ENCODE measurements around the gene LPAR5.

The LPAR5 gene

DNA sequence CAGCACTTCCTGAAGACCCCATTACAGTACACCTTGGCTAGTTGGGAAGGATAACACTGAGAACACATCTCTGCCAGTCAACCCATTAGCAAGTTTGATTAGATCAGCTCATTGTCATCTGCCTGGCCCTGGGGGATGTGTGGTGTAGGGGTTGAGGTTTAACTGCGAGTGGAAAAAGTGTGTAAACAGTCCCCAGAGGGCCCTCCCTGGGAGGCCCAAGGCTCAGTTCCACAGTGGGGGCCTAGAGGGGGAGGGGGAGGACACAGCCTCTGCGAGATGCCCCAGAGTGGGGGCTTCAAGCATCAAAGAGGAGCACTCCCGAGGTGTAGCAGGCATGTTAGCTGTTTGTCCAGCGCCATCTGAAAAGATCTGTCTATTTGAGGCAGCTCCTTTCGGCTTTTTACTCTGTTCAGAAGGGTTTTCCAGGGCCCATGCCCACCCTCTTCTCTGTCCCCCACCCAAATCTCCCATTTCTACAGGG is 344 bp downstream of the LPAR5 start (continued):
- TF ChIP-seq SETDB1 (IDR thresholded peaks at IDR 0.05; ENCODE audit: insufficient read length, low read length) (no peak), SP3 (tag by site-specific recombination; IDR thresholded peaks at IDR 0.05) (no peak), GLIS1 (tag by site-specific recombination; IDR thresholded peaks at IDR 0.05) (peak; percentile 100), TRIM28 (IDR thresholded peaks at IDR 0.05; ENCODE audit: borderline replicate concordance, low read length) (no peak), SP2 (tag by site-specific recombination; IDR thresholded peaks at IDR 0.05) (no peak), ZNF341 (tag by site-specific recombination; IDR thresholded peaks at IDR 0.05; ENCODE audit: low read depth) (no peak), HOXC10 (CRISPR knock-in tag; IDR thresholded peaks at IDR 0.05) (no peak), ZNF37A (tag by site-specific recombination; IDR thresholded peaks at IDR 0.05) (no peak), OVOL3 (tag by site-specific recombination; IDR thresholded peaks at IDR 0.05) (no peak), ZNF426 (tag by site-specific recombination; IDR thresholded peaks at IDR 0.05) (no peak), ZBTB20 (tag by site-specific recombination; IDR thresholded peaks at IDR 0.05) (peak; percentile 39; the same call in 1 of the 2 replicates), ZBTB8A (tag by site-specific recombination; IDR thresholded peaks at IDR 0.05) (no peak), ZNF624 (tag by site-specific recombination; IDR thresholded peaks at IDR 0.05) (no peak)
- TF ChIP-seq, protein P1, sequence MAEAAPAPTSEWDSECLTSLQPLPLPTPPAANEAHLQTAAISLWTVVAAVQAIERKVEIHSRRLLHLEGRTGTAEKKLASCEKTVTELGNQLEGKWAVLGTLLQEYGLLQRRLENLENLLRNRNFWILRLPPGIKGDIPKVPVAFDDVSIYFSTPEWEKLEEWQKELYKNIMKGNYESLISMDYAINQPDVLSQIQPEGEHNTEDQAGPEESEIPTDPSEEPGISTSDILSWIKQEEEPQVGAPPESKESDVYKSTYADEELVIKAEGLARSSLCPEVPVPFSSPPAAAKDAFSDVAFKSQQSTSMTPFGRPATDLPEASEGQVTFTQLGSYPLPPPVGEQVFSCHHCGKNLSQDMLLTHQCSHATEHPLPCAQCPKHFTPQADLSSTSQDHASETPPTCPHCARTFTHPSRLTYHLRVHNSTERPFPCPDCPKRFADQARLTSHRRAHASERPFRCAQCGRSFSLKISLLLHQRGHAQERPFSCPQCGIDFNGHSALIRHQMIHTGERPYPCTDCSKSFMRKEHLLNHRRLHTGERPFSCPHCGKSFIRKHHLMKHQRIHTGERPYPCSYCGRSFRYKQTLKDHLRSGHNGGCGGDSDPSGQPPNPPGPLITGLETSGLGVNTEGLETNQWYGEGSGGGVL (tag by site-specific recombination; IDR thresholded peaks at IDR 0.05) = peak; percentile 81
- TF ChIP-seq, protein P2, sequence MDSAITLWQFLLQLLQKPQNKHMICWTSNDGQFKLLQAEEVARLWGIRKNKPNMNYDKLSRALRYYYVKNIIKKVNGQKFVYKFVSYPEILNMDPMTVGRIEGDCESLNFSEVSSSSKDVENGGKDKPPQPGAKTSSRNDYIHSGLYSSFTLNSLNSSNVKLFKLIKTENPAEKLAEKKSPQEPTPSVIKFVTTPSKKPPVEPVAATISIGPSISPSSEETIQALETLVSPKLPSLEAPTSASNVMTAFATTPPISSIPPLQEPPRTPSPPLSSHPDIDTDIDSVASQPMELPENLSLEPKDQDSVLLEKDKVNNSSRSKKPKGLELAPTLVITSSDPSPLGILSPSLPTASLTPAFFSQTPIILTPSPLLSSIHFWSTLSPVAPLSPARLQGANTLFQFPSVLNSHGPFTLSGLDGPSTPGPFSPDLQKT (IDR thresholded peaks at IDR 0.05; ENCODE audit: borderline replicate concordance, low read depth, low read length) = no peak
- TF ChIP-seq, protein P3, sequence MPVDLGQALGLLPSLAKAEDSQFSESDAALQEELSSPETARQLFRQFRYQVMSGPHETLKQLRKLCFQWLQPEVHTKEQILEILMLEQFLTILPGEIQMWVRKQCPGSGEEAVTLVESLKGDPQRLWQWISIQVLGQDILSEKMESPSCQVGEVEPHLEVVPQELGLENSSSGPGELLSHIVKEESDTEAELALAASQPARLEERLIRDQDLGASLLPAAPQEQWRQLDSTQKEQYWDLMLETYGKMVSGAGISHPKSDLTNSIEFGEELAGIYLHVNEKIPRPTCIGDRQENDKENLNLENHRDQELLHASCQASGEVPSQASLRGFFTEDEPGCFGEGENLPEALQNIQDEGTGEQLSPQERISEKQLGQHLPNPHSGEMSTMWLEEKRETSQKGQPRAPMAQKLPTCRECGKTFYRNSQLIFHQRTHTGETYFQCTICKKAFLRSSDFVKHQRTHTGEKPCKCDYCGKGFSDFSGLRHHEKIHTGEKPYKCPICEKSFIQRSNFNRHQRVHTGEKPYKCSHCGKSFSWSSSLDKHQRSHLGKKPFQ (tag by site-specific recombination; IDR thresholded peaks at IDR 0.05) = no peak

DNA sequence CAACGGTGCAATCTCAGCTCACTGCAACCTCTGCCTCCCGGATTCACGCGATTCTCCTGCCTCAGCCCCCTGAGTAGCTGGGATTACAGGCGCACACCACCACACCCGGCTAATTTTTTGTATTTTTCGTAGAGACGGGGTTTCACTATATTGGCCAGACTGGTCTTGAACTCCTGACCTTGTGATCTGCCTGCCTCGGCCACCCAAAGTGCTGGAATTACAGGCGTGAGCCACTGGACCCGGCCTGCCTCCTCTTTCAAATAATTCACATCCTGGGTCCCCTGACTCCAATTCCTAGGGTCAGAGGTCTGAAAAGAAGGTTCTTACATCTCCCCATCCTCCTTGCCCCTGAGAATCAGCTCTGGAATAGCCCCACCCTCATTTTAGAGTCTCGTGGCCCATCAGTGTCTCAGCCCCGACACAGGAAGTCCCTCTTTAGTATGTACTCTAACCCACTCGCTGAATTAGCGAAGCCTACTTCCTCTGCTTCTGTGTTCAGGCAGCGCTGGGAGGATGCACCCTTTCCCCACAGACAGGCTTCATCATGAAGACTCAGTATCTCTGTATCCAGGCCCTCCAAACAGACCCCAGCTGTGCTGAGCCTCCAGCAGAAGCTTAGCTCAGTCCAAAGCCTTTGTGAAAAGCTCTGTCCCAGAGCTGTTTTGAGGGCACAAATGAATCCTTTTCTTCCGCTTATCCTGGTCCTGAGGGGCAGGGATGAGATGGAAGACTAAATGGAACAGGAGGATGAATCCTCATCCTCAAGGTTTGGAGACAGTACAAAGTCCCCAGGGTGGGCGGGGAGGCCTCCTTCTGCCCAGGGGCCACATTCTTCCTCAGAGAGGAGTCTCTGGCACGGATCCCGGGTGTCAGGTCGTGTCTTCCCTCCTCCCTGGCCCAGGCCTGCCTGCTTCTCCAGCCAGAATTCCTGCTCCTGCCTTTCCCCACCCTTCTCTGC is 3.5 kb downstream of the LPAR5 start:
- CTCF ChIA-PET = interaction anchor here (0.6 to 1.7 kb wide), 4 partner anchors 11 to 332 kb away, joined by 3 to 4 read pairs (median 4); no protein-coding TSS in a partner anchor

More for the DNA sequence above, 3.5 kb downstream of the LPAR5 start:
- Histone ChIP-seq H3K36me3 (ENCODE audit: control insufficient read depth in 2 of 2, insufficient read depth in 1 of 2, low read length in 2 of 2) (no peaks in the 10 kb centered on the region), H3K4me3 (ENCODE audit: low read depth, low read length) (no peak overlapping the region), H3K27ac (ENCODE audit: extremely low read depth, low read depth, low read length) (no peak overlapping the region), H3K9me3 (ENCODE audit: control insufficient read depth, insufficient read depth, low read depth, low read length) (no peaks in the 10 kb centered on the region), H3K4me1 (ENCODE audit: control insufficient read depth, insufficient read depth, low read length) (peaks cover 3% of the 10 kb centered on the region; the same call in 1 of the 2 replicates)
- POLR2A ChIA-PET = interaction anchor here (0.6 to 1.1 kb wide), 4 partner anchors 36 to 219 kb away, joined by 3 to 5 read pairs (median 4); partner anchors contain the start of genes CDCA3, COPS7A and NOP2
- TF ChIP-seq ZNF302 (tag by site-specific recombination; IDR thresholded peaks at IDR 0.05; ENCODE audit: low read depth) (no peak), ZNF394 (tag by site-specific recombination; IDR thresholded peaks at IDR 0.05; ENCODE audit: borderline replicate concordance) (0 out of 2 replicates have a peak, but pooled peaks have one; percentile 15), ZNF112 (tag by site-specific recombination; IDR thresholded peaks at IDR 0.05) (no peak), GLIS1 (tag by site-specific recombination; IDR thresholded peaks at IDR 0.05) (peak; percentile 34; the same call in 1 of the 2 replicates), ZNF561 (tag by site-specific recombination; IDR thresholded peaks at IDR 0.05; ENCODE audit: borderline replicate concordance) (no peak), ZNF223 (tag by site-specific recombination; IDR thresholded peaks at IDR 0.05) (no peak), ZBTB48 (tag by site-specific recombination; IDR thresholded peaks at IDR 0.05) (0 out of 2 replicates have a peak, but pooled peaks have one; percentile 31), GLIS2 (tag by site-specific recombination; IDR thresholded peaks at IDR 0.05) (no peak), ZNF664 (tag by site-specific recombination; IDR thresholded peaks at IDR 0.05) (no peak)
- TF ChIP-seq, protein P4, sequence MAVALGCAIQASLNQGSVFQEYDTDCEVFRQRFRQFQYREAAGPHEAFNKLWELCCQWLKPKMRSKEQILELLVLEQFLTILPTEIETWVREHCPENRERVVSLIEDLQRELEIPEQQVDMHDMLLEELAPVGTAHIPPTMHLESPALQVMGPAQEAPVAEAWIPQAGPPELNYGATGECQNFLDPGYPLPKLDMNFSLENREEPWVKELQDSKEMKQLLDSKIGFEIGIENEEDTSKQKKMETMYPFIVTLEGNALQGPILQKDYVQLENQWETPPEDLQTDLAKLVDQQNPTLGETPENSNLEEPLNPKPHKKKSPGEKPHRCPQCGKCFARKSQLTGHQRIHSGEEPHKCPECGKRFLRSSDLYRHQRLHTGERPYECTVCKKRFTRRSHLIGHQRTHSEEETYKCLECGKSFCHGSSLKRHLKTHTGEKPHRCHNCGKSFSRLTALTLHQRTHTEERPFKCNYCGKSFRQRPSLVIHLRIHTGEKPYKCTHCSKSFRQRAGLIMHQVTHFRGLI (tag by site-specific recombination; IDR thresholded peaks at IDR 0.05) = no peak
- TF ChIP-seq, protein P5, sequence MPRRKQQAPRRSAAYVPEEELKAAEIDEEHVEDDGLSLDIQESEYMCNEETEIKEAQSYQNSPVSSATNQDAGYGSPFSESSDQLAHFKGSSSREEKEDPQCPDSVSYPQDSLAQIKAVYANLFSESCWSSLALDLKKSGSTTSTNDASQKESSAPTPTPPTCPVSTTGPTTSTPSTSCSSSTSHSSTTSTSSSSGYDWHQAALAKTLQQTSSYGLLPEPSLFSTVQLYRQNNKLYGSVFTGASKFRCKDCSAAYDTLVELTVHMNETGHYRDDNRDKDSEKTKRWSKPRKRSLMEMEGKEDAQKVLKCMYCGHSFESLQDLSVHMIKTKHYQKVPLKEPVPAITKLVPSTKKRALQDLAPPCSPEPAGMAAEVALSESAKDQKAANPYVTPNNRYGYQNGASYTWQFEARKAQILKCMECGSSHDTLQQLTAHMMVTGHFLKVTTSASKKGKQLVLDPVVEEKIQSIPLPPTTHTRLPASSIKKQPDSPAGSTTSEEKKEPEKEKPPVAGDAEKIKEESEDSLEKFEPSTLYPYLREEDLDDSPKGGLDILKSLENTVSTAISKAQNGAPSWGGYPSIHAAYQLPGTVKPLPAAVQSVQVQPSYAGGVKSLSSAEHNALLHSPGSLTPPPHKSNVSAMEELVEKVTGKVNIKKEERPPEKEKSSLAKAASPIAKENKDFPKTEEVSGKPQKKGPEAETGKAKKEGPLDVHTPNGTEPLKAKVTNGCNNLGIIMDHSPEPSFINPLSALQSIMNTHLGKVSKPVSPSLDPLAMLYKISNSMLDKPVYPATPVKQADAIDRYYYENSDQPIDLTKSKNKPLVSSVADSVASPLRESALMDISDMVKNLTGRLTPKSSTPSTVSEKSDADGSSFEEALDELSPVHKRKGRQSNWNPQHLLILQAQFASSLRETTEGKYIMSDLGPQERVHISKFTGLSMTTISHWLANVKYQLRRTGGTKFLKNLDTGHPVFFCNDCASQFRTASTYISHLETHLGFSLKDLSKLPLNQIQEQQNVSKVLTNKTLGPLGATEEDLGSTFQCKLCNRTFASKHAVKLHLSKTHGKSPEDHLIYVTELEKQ (tag by site-specific recombination; IDR thresholded peaks at IDR 0.05; ENCODE audit: borderline replicate concordance) = no peak
